Measurements from ENCODE around the gene PCSK2.
A peak's percentile ranks its signal among the peaks of the same experiment; 100 is the strongest.

Gene PCSK2

GRCh38 chr20:17262786-17263185, 35.9 kb downstream of the PCSK2 start:
- no peak for DNase-seq (ENCODE audit: low read depth)

- DNase-seq (ENCODE audit: low read depth): no peak
These were observed 46.9 kb downstream of the PCSK2 start for GRCh38 chr20:17273717-17274116.

- no peak for DNase-seq (ENCODE audit: low read depth)
These were observed 49.3 kb downstream of the PCSK2 start for GRCh38 chr20:17276101-17276500.

GRCh38 chr20:17281478-17281877, 54.6 kb downstream of the PCSK2 start:
- DNase-seq (ENCODE audit: low read depth): peak; percentile 11

GRCh38 chr20:17282501-17282900, 55.7 kb downstream of the PCSK2 start:
- no peak for DNase-seq (ENCODE audit: low read depth)

GRCh38 chr20:17287503-17287902, 60.7 kb downstream of the PCSK2 start:
- no peak for DNase-seq (ENCODE audit: low read depth)

- DNase-seq (ENCODE audit: low read depth): no peak
These were observed 61.2 kb downstream of the PCSK2 start for GRCh38 chr20:17287998-17288397.

GRCh38 chr20:17295151-17295726, 68.4 kb downstream of the PCSK2 start:
- no peak for DNase-seq (ENCODE audit: low read depth)

- DNase-seq (ENCODE audit: low read depth): no peak
These were observed 69.2 kb downstream of the PCSK2 start for GRCh38 chr20:17295991-17296390.

GRCh38 chr20:17298171-17298570, 71.3 kb downstream of the PCSK2 start:
- DNase-seq (ENCODE audit: low read depth): no peak

- DNase-seq (ENCODE audit: low read depth): no peak
These were observed 71.9 kb downstream of the PCSK2 start for GRCh38 chr20:17298751-17299150.

- no peak for DNase-seq (ENCODE audit: low read depth)
These were observed 73.3 kb downstream of the PCSK2 start for GRCh38 chr20:17300113-17300512.

GRCh38 chr20:17304774-17305173, 77.9 kb downstream of the PCSK2 start:
- no peak for DNase-seq (ENCODE audit: low read depth)

- no peak for DNase-seq (ENCODE audit: low read depth)
These were observed 79.6 kb downstream of the PCSK2 start for GRCh38 chr20:17306427-17306826.

GRCh38 chr20:17314264-17314663, 87.4 kb downstream of the PCSK2 start:
- DNase-seq (ENCODE audit: low read depth): no peak

GRCh38 chr20:17315407-17316231, 88.8 kb downstream of the PCSK2 start:
- no peak for DNase-seq (ENCODE audit: low read depth)

GRCh38 chr20:17316316-17317038, 89.6 kb downstream of the PCSK2 start:
- no peak for DNase-seq (ENCODE audit: low read depth)

- DNase-seq (ENCODE audit: low read depth): no peak
These were observed 90.5 kb downstream of the PCSK2 start for GRCh38 chr20:17317341-17317740.

- DNase-seq (ENCODE audit: low read depth): no peak
These were observed 93.6 kb downstream of the PCSK2 start for GRCh38 chr20:17320456-17320855.

GRCh38 chr20:17326096-17326495, 99.3 kb downstream of the PCSK2 start:
- no peak for DNase-seq (ENCODE audit: low read depth)

GRCh38 chr20:17327185-17328148, 100.6 kb downstream of the PCSK2 start:
- no peak for DNase-seq (ENCODE audit: low read depth)

- no peak for DNase-seq (ENCODE audit: low read depth)
These were observed 108.1 kb downstream of the PCSK2 start for GRCh38 chr20:17334932-17335331.
